HG03066 (cell line): ENCODE data around the gene POLG.

Source experiments
- ATAC-seq: cut with Tn5 transposase; IDR thresholded peaks from one replicate; pipeline ENCODE4 v1.9.1; 2021; ENCODE audit warnings: low read depth; ENCODE audit not compliant: unreplicated experiment

POLG gene

GRCh38 chr15:89358435-89358754, 23.8 kb upstream of the POLG start:
- ATAC-seq, result no peak

- no peak for ATAC-seq
These were observed 22.1 kb upstream of the POLG start for GRCh38 chr15:89356634-89357298.

- no peak for ATAC-seq
These were observed 19.4 kb upstream of the POLG start for GRCh38 chr15:89353991-89354390.

- no peak for ATAC-seq
These were observed 17.9 kb upstream of the POLG start for GRCh38 chr15:89352476-89352875.

GRCh38 chr15:89349206-89349558, 14.6 kb upstream of the POLG start:
- no peak for ATAC-seq

DNA sequence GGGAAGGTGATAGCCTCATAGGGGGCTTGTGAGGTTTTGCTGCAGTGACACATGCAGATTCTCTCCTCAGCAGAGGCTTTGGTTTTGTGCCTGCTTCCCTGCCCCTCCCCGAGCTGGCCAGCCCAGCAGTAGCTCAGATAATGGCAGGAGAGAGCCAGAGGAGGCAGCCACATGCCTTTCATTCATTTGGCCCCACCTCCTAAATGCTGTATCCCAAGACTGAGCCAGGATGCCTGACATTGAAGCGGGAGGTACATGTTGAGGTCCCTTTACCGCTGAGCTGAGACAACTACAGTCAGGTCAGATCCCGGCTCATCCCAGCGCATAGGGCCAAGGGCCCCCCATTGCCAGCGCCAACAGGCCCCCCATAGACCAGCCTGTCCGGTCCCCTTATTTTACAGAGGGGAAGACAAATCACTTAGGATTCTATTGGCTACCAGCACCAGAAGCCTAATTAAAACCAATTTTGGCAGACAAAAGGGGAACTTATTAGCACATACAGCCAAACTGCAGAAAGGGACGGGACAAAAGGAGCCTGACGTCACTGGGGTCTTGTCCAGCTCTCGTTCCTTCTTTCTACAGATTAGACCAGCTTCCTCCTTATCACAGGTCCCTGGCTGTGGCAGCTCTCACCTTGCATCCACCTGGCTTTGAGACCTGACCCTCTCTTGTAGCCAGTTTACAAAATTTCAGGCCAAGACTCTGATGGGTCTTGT, 12.1 kb upstream of the POLG start:
- ATAC-seq, result no peak

GRCh38 chr15:89345248-89345647, 10.6 kb upstream of the POLG start:
- no peak for ATAC-seq

DNA sequence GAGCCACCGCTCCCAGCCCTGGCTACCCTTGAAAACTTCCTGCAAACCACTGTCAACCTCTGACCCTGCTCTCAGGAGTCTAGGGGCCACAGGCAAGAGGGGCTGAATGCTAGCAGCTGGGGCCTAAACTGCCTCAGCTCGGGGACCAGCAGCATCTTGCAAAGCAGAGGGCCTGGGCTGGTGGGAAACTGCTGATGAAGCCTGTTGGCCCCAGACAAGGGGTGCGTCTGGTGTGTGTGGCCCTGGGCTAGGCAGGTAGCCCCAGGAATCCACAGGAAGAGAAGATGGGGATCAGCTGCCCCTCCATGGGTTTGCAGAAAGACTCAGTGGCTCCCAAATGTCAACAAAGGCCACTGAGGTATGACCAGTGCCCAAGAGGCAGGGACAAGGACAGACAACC, 8.2 kb upstream of the POLG start:
- ATAC-seq, result no peak

DNA sequence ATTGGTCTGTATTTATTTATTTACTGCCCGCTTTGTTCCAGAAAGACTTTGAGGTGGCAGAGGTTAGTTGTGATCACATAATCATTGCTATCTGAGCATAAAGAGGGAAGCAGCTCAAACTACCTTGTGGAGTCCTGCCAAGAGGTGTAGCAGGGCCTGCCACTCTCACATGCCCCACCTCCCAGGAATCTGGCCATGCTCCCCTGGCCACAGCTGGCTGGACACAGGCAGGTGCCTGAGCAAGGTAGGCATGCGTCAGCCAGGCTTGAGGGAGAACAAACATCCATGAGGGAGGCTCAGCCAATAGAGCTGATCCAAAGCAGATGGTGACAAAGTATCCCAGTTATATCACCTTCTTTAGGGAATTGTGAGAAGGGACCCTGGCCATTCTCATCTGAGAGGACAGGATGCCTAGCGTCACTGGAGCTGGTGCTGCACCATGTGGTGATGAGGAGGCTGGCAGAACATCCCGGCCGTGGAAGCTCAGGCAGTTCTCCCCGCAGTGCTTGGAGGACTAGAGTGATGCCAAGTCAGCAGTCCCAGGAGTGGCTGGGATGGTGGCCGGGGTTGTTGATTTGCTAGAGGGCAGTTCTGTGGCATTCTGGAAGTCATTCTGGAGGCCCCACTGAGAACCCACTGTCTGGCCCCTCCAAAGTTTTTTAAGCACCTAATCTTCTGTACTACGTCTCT, 6.8 kb upstream of the POLG start:
- no peak for ATAC-seq

GRCh38 chr15:89340573-89340972, 5.9 kb upstream of the POLG start:
- no peak for ATAC-seq

- ATAC-seq, result no peak
These were observed 3.4 kb upstream of the POLG start for GRCh38 chr15:89338036-89338435.

GRCh38 chr15:89335298-89336041, 846 bp upstream of the POLG start:
- ATAC-seq, result no peak

DNA sequence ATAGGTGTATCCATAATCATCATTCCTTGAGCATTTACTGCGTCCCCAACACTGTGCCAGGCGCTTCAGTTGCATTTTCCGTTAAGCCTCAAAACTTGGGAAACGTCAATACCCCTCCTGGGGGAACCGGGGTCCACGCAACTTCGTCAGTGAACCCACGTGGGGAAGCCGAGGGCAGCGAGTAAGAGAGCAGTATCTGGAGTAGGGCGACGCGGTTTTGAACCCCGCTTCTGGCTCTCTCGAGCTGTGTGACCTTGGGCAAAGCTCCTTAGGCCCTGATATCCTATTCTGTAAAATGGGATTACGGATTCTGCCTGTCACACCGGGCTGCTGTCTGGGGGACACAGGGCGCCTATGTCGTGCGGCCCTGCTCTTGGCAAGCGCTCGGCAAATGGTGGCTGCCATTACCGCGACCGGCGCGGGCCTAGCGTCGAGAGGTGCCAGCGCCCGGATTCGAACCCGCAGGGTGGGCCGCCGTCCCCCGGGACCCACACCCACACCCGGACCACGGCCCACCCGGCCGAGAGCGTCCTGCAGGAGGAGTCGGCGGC, 590 bp downstream of the POLG start:
- no peak for ATAC-seq

- no peak for ATAC-seq
These were observed 1.4 kb downstream of the POLG start for GRCh38 chr15:89333011-89333860.

DNA sequence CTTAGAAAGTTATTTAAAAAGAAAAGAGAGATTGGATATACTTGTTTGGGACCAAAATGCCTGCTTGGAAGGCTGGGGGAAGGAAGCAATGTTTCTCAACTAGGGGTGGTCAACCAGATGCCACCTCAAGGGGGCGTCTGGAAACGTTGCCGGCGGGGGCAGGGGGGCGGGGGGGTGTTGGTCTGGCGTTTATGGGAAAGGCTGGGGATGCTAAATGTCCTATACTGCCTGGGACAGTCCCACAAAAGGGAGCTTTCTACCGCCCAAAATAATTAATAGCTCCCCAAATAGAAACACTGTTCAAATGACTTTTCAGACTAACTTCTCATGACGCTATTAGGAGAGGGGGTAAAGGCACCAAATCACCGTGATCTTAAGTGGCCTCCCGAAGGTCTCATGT, 2.2 kb downstream of the POLG start:
- ATAC-seq, result no peak

GRCh38 chr15:89330881-89331595, 3.6 kb downstream of the POLG start:
- no peak for ATAC-seq

DNA sequence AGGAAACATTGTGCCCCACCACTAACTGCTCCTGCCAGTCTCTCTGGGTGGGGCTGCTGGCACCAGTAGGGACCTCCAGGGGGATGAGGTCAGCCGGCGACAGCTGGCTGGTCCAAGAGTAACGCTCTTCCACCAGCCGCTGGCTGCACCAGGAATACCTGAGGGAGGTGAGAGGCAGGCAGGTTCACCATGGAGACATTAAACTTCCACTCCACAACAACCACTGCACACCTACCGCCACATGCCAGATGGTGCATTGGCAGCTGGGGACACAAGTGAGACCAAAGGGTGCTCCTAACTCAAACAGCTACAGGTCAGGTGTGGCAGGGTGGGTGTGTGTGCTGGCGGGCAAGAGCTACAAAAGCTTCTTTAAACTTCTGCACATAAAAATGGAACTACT, 4.5 kb downstream of the POLG start:
- no peak for ATAC-seq

GRCh38 chr15:89329329-89330084, 5.1 kb downstream of the POLG start:
- no peak for ATAC-seq
